MCF 10A (cell line): Measurements from ENCODE around the gene CDK19. TPM values are rescaled to one million over a fixed set of nuclear protein-coding genes. Genes with fewer than 3 reads are reported as not detected.

Experiments used
- BruUV-seq: library from RNA; stranded (reverse); fragments of 400-500 nt; replicated peaks from 2 replicates; lab custom pipeline; 2021; lab: Mats Ljungman, UMichigan
- CTCF ChIA-PET: fragments of 300-600 bp; sonication (Branson Sonifier 250); formaldehyde crosslinking; extraction: SDS; loops from one replicate; lab custom pipeline; 2021; ENCODE audit warnings: antibody characterized with exemption, inconsistent platforms; lab: Yijun Ruan, JAX
- POLR2A ChIA-PET: fragments of 300-600, 350-650 bp; sonication (Branson Sonifier 250); formaldehyde crosslinking; extraction: SDS; loops from one replicate; lab custom pipeline; 2020; ENCODE audit warnings: antibody characterized with exemption, inconsistent platforms; lab: Yijun Ruan, JAX
- DNase-seq: peaks from one replicate; pipeline ENCODE4 v3.0.0-alpha.2; 2018; ENCODE audit not compliant: unreplicated experiment
- H3K27ac Mint-ChIP-seq: one replicate; pipeline ENCODE4 v1.8.0; 2022; ENCODE audit warnings: mild to moderate bottlenecking, low read depth, mixed read lengths; ENCODE audit not compliant: unreplicated experiment
- H3K27me3 Mint-ChIP-seq: one replicate; pipeline ENCODE4 v1.8.0; 2022; ENCODE audit warnings: mixed read lengths; ENCODE audit not compliant: insufficient read depth, unreplicated experiment
- H3K36me3 Mint-ChIP-seq: one replicate; pipeline ENCODE4 v1.8.0; 2022; ENCODE audit warnings: mild to moderate bottlenecking, moderate library complexity, mixed read lengths; ENCODE audit not compliant: insufficient read depth, unreplicated experiment
- H3K4me1 Mint-ChIP-seq: one replicate; pipeline ENCODE4 v1.8.0; 2022; ENCODE audit warnings: mixed read lengths; ENCODE audit not compliant: insufficient read depth, unreplicated experiment
- H3K4me3 Mint-ChIP-seq: one replicate; pipeline ENCODE4 v1.8.0; 2022; ENCODE audit warnings: mild to moderate bottlenecking, moderate library complexity, mixed read lengths; ENCODE audit not compliant: unreplicated experiment
- H3K9me3 Mint-ChIP-seq: one replicate; pipeline ENCODE4 v1.8.0; 2022; ENCODE audit warnings: mixed read lengths; ENCODE audit not compliant: unreplicated experiment
- CTCF ChIP-seq: fragments of 200-600 bp; IDR thresholded peaks from one replicate; pipeline ENCODE4 v1.8.0; 2022; ENCODE audit warnings: antibody characterized with exemption, mild to moderate bottlenecking; ENCODE audit not compliant: unreplicated experiment
- intact Hi-C: fragments of 100-400 bp; cut with micrococcal nuclease; formaldehyde crosslinking; loops from 2 replicates; pipeline ENCODE4 v1.14.1; 2022
- total RNA-seq: library from RNA; stranded (reverse); gene quantifications from 2 replicates; pipeline ENCODE4 v1.2.3, GENCODE V29; 2022

Gene CDK19
- total RNA-seq, 1 experiment from 2014 or later = 10.2 TPM

- ChIA-PET CTCF (no interaction called here), POLR2A (no interaction called here)
- intact Hi-C loops = no loop called here
- no peak overlapping the region for H3K4me3 Mint-ChIP-seq
- DNase-seq = no peak
- H3K27ac Mint-ChIP-seq = no peak overlapping the region
- H3K9me3 Mint-ChIP-seq = no peaks in the 10 kb centered on the region
- BruUV-seq = no TSS peak
- no peaks in the 10 kb centered on the region for H3K36me3 Mint-ChIP-seq
- no peak for TF ChIP-seq CTCF
- no peaks in the 10 kb centered on the region for H3K4me1 Mint-ChIP-seq
- no peaks in the 10 kb centered on the region for H3K27me3 Mint-ChIP-seq
These were observed 254.3 kb downstream of the CDK19 start for GRCh38 chr6:110561008-110561396.

GRCh38 chr6:110560239-110561007 is 254.8 kb downstream of the CDK19 start:
- Mint-ChIP-seq H3K27me3 (no peaks in the 10 kb centered on the region), H3K36me3 (no peaks in the 10 kb centered on the region), H3K4me3 (no peak overlapping the region), H3K9me3 (no peaks in the 10 kb centered on the region), H3K4me1 (no peaks in the 10 kb centered on the region), H3K27ac (no peak overlapping the region)
- BruUV-seq = no TSS peak
- no peak for DNase-seq
- no peak for TF ChIP-seq CTCF
- intact Hi-C loops = no loop called here
- ChIA-PET POLR2A (interaction anchor here (0.6 kb wide), 1 partner anchor 203 kb away, joined by 3 read pairs; no protein-coding TSS in a partner anchor), CTCF (interaction anchor here (0.7 kb wide), 1 partner anchor 680 kb away, joined by 3 read pairs; no protein-coding TSS in a partner anchor)

Other genes starting within 250 kb of the CDK19 start
- gene AMD1, start 59.3 kb upstream of the CDK19 start, total RNA-seq = 77.8 and 121 TPM in 2 replicates
- gene GTF3C6, start 143.2 kb upstream of the CDK19 start, total RNA-seq = 96.8 and 96.9 TPM in 2 replicates
- 78.8 and 85.4 TPM in 2 replicates for gene RPF2, start 166.6 kb upstream of the CDK19 start, total RNA-seq